ENCODE results near the gene PROSER3. TPM values are rescaled to one million over a fixed set of nuclear protein-coding genes. Genes with fewer than 3 reads are reported as not detected.
A peak's percentile ranks its signal among the peaks of the same experiment; 100 is the strongest.

The PROSER3 gene
- polyA plus RNA-seq, 3 donors, result 1.8 to 14.7 (median 2.9) TPM

DNA sequence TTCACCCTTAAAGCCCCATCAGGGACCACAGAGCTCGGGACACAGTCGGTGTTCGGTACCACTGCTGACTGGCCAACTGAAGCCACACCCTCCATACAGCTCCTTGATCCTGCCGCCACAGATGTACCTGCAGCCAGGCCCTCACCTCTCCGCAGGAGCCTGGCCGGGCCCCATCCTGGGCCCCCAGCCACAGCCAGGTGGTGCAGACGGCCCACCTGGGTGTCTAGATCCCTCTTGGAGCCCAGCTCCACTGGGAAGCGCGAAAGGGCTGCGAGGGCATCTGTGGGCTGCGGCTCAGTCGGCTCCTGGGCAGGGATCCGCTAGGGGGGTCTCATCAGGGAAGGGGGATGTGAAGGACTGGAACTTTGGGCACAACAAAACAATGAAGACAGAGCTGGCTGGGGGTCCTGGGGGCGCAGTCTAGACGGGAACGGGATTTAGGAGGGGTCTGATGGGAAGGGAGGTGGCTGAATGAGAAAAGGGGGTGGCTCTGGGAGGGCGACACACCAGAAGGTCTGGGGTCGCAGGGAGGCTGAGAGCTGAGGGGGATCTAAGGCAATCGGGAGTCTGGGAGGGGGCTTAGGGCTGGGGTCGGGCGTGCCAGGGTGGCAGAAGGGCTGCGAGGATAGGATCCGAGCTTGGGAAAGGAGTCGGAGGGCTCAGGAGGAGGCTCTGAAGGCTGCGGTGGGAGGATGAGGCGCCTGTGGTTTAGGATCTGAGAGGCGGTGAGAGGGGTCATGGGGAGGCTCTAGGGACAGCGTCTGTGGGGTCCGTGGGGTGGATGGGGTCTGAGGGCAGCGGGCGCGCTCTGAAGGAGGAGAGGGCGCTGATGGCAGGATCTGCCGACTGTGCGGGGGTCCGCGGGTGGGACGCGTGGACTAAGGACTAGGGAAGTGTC lies 38.9 kb downstream of the PROSER3 start:
- H4K20me1 ChIP-seq (ENCODE audit: insufficient read depth, low read length), result no peaks in the 10 kb centered on the region
- Mint-ChIP-seq H3K27ac (peak overlapping the region in 2 of 7 donors; percentile 19 to 50), H3K9me3 (peaks cover 0 to 12% (median 2%) of the 10 kb centered on the region in 7 donors), H3K4me3 (peak overlapping the region in 1 of 2 donors; percentile 73), H3K27me3 (ENCODE audit: low read depth in 3 of 3) (peaks cover 34 to 49% (median 44%) of the 10 kb centered on the region in 3 donors), H3K36me3 (no peaks in the 10 kb centered on the region), H3K4me1 (peaks cover 4% of the 10 kb centered on the region)
- no peaks in the 10 kb centered on the region for H3K4me1 ChIP-seq (ENCODE audit: control insufficient read depth in 1 of 2, insufficient read depth in 2 of 2, low read length in 2 of 2)
- no peak overlapping the region for H3K4me3 ChIP-seq (replicated peaks in 1 of 3; ENCODE audit: low read depth in 2 of 3, low read length in 3 of 3)
- no peak for DNase-seq
- H3K36me3 ChIP-seq (replicated peaks in 1 of 2; ENCODE audit: control insufficient read depth in 1 of 2, insufficient read depth in 2 of 2, low read length in 2 of 2), result no peaks in the 10 kb centered on the region
- H3K27ac ChIP-seq (ENCODE audit: low read depth in 1 of 2, low read length in 2 of 2), result no peak overlapping the region
- H3K79me2 ChIP-seq (ENCODE audit: insufficient read depth, low read length), result no peaks in the 10 kb centered on the region
- H3K9me3 ChIP-seq (replicated peaks in 1 of 2; ENCODE audit: control insufficient read depth in 1 of 2, insufficient read depth in 1 of 2, low read length in 2 of 2), result peaks cover 0 to 1% of the 10 kb centered on the region in 2 donors
- TF ChIP-seq, protein P1, sequence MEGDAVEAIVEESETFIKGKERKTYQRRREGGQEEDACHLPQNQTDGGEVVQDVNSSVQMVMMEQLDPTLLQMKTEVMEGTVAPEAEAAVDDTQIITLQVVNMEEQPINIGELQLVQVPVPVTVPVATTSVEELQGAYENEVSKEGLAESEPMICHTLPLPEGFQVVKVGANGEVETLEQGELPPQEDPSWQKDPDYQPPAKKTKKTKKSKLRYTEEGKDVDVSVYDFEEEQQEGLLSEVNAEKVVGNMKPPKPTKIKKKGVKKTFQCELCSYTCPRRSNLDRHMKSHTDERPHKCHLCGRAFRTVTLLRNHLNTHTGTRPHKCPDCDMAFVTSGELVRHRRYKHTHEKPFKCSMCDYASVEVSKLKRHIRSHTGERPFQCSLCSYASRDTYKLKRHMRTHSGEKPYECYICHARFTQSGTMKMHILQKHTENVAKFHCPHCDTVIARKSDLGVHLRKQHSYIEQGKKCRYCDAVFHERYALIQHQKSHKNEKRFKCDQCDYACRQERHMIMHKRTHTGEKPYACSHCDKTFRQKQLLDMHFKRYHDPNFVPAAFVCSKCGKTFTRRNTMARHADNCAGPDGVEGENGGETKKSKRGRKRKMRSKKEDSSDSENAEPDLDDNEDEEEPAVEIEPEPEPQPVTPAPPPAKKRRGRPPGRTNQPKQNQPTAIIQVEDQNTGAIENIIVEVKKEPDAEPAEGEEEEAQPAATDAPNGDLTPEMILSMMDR (IDR thresholded peaks at IDR 0.05), result no peak
- 21% methylated on average over 39 of the region's 39 CpGs for WGBS (ENCODE audit: insufficient coverage)
- intact Hi-C loops (cut with micrococcal nuclease), result no loop called here
- no peak overlapping the region for H3K9ac ChIP-seq (ENCODE audit: insufficient read depth, low read length, poor library complexity, severe bottlenecking)
- peaks cover 2 to 22% of the 10 kb centered on the region in 2 donors for H3K27me3 ChIP-seq (ENCODE audit: control insufficient read depth in 2 of 2, insufficient read depth in 2 of 2, low read length in 2 of 2)
- no peak overlapping the region for H3K4me2 ChIP-seq (replicated peaks; ENCODE audit: extremely low read depth, low read length, poor library complexity, severe bottlenecking)
- no peak overlapping the region for H2AFZ ChIP-seq (ENCODE audit: insufficient read depth, low read depth, low read length, poor library complexity, severe bottlenecking)

DNA sequence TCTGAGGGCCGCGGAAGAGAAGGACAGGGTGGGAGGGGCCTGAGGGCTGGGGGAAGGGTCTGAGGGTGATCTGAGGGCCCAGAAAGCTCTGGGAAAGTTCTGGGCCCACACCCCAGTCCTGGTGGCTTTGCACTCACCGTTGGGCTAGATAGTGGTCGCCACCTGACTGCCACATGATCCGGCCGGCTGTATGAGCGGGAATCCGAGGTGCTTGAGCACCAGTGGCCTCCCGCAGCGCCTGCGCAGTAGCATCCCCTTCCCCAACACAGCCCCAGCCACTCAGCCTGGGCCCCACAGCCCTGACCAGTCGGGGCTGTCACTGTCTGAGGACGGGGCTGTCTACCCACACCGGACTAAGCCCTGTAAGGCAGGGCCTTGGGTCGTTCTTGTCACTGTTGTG lies 39.7 kb downstream of the PROSER3 start:
- Mint-ChIP-seq H3K27ac (no peak overlapping the region), H3K27me3 (ENCODE audit: low read depth in 3 of 3) (peaks cover 32 to 50% (median 44%) of the 10 kb centered on the region in 3 donors)
- no peak overlapping the region for H3K9ac ChIP-seq (ENCODE audit: insufficient read depth, low read length, poor library complexity, severe bottlenecking)

More for the DNA sequence above, 39.7 kb downstream of the PROSER3 start:
- H3K4me1 Mint-ChIP-seq, result peaks cover 4% of the 10 kb centered on the region
- H3K9me3 Mint-ChIP-seq, result peaks cover 0 to 17% (median 3%) of the 10 kb centered on the region in 7 donors
- Histone ChIP-seq H3K4me3 (replicated peaks in 1 of 3; ENCODE audit: low read depth in 2 of 3, low read length in 3 of 3) (no peak overlapping the region), H3K79me2 (ENCODE audit: insufficient read depth, low read length) (no peaks in the 10 kb centered on the region), H3K36me3 (replicated peaks in 1 of 2; ENCODE audit: control insufficient read depth in 1 of 2, insufficient read depth in 2 of 2, low read length in 2 of 2) (no peaks in the 10 kb centered on the region), H4K20me1 (ENCODE audit: insufficient read depth, low read length) (no peaks in the 10 kb centered on the region), H3K9me3 (replicated peaks in 1 of 2; ENCODE audit: control insufficient read depth in 1 of 2, insufficient read depth in 1 of 2, low read length in 2 of 2) (peaks cover 0 to 4% of the 10 kb centered on the region in 2 donors), H3K27ac (ENCODE audit: low read depth in 1 of 2, low read length in 2 of 2) (no peak overlapping the region), H2AFZ (ENCODE audit: insufficient read depth, low read depth, low read length, poor library complexity, severe bottlenecking) (no peak overlapping the region), H3K27me3 (ENCODE audit: control insufficient read depth in 2 of 2, insufficient read depth in 2 of 2, low read length in 2 of 2) (peaks cover 2 to 22% of the 10 kb centered on the region in 2 donors), H3K4me2 (replicated peaks; ENCODE audit: extremely low read depth, low read length, poor library complexity, severe bottlenecking) (peak overlapping the region; percentile 19), H3K4me1 (ENCODE audit: control insufficient read depth in 1 of 2, insufficient read depth in 2 of 2, low read length in 2 of 2) (no peaks in the 10 kb centered on the region)
- WGBS (ENCODE audit: insufficient coverage), result 10% methylated on average over 15 of the region's 15 CpGs
- DNase-seq, result peak in 1 of 3 donors; percentile 5
- intact Hi-C loops (cut with micrococcal nuclease), result no loop called here
- H3K36me3 Mint-ChIP-seq, result no peaks in the 10 kb centered on the region
- TF ChIP-seq, protein P1 (IDR thresholded peaks at IDR 0.05), result no peak
- H3K4me3 Mint-ChIP-seq, result peak overlapping the region in 1 of 2 donors; percentile 73

All from CD14-positive monocyte (primary cell).